Adrenal gland (tissue), 12 donors: ENCODE results near the gene ADAM19. TPM values are rescaled to one million over a fixed set of nuclear protein-coding genes. Genes with fewer than 3 reads are reported as not detected.

Experiments used
- DNase-seq, 7 donors: peaks; one replicate each; pipeline ENCODE4 v3.0.0-alpha.2; 2019 to 2020
- H3K27ac ChIP-seq, 5 donors: fragments of 200-600 bp; sonication (generic) in 4 of 5; 1 replicate in 3 of 5; 2 replicates in 2 of 5; pipeline versions ENCODE4 v1.5.1 to v1.8.0; 2016 to 2020; ENCODE audit warnings: mild to moderate bottlenecking in 1 of 5
- H3K27me3 ChIP-seq: fragments of 200-600 bp; 2 replicates; pipeline ENCODE4 v1.8.0; 2021
- H3K36me3 ChIP-seq, 2 donors: fragments of 200-600 bp; replicated peaks in 1 of 2; 1 replicate in 1 of 2; 2 replicates in 1 of 2; pipeline versions ENCODE4 v1.5.1 to v1.8.0; 2018 to 2022
- H3K4me1 ChIP-seq, 2 donors: fragments of 200-600 bp; replicated peaks in 1 of 2; 1 replicate in 1 of 2; 2 replicates in 1 of 2; pipeline versions ENCODE4 v1.5.1 to v1.8.0; 2018 to 2021
- H3K4me3 ChIP-seq, 4 donors: fragments of 200-600 bp; sonication (generic) in 3 of 4; one replicate each; pipeline ENCODE4 v1.5.1; 2016 to 2018
- H3K9me3 ChIP-seq, 3 donors: fragments of 200-600 bp; sonication (generic) in 1 of 3; replicated peaks in 1 of 3; 1 replicate in 2 of 3; 2 replicates in 1 of 3; pipeline versions ENCODE4 v1.5.1 to v1.8.0; 2016 to 2021
- CTCF ChIP-seq, 6 experiments: fragments of 450-650 bp in 4 of 6; fragments of 200-600 bp in 2 of 6; sonication (generic) in 1 of 6; IDR thresholded peaks; 1 replicate in 5 of 6; 2 replicates in 1 of 6; pipeline versions ENCODE4 v1.5.1 to v1.8.0; 2016 to 2021; ENCODE audit warnings: antibody characterized with exemption in 6 of 6, mild to moderate bottlenecking in 2 of 6, moderate library complexity in 1 of 6
- POLR2A ChIP-seq, 2 donors: fragments of 450-650 bp; IDR thresholded peaks; one replicate each; pipeline ENCODE4 v1.6.1; 2017; ENCODE audit warnings: antibody characterized with exemption in 2 of 2, mild to moderate bottlenecking in 2 of 2, moderate library complexity in 1 of 2
- WGBS, 4 donors: extraction: QIAGEN DNeasy Blood & Tissue Kit in 2 of 4; methylation state at CpG; one replicate each; pipeline versions ENCODE4 v1.1.5 to v1.1.7; 2013 to 2017; 5-methylcytosine and 5-hydroxymethylcytosine counted together
- intact Hi-C, 2 donors: fragments of 100-400 bp; cut with DNase I; formaldehyde crosslinking; loops; one replicate each; pipeline versions ENCODE4 v1.14.1 to v1.15.0; 2022 to 2023
- polyA plus RNA-seq, 3 donors: library from polyadenylated mRNA; stranded (reverse); fragments of 200-250 nt in 2 of 3; fragments of 350-450 nt in 1 of 3; fragmentation: Illumina TruSeq in 1 of 3; extraction: RNeasy Lipid Tissue Mini Kit (QIAGEN cat#74804) in 1 of 3; gene quantifications; one replicate each; pipeline ENCODE4 v1.2.3, GENCODE V29; 2013 to 2014
- total RNA-seq, 9 donors: library from RNA; depleted of rRNA in 4 of 9; stranded (reverse); fragments of >200 nt in 4 of 9; fragments of 120-200 nt in 1 of 9; fragmentation: NEBNext Ultra II Directional in 1 of 9; extraction: Animal tissue kit (Norgen Biotek cat#: 25700) in 1 of 9; gene quantifications; one replicate each; pipeline versions ENCODE4 v1.1.0 to v1.2.4, GENCODE V29; 2013 to 2023
- donor health status: healthy with polysubstance abuse.
- donor health status: Bipolar disorder and iron deficiency.
- donor health status: DM: yes; HTN: yes; CAD: no.
- donor health status: DM: no; HTN: no; CAD: no.
- donor health status: DM: no; HTN: no; CAD: no.
- donor health status: DM: yes; HTN: yes; CAD: no.

ADAM19 gene
- total and polyA plus RNA-seq, 12 donors: 2.2 to 15.1 (median 4.7) TPM

DNA sequence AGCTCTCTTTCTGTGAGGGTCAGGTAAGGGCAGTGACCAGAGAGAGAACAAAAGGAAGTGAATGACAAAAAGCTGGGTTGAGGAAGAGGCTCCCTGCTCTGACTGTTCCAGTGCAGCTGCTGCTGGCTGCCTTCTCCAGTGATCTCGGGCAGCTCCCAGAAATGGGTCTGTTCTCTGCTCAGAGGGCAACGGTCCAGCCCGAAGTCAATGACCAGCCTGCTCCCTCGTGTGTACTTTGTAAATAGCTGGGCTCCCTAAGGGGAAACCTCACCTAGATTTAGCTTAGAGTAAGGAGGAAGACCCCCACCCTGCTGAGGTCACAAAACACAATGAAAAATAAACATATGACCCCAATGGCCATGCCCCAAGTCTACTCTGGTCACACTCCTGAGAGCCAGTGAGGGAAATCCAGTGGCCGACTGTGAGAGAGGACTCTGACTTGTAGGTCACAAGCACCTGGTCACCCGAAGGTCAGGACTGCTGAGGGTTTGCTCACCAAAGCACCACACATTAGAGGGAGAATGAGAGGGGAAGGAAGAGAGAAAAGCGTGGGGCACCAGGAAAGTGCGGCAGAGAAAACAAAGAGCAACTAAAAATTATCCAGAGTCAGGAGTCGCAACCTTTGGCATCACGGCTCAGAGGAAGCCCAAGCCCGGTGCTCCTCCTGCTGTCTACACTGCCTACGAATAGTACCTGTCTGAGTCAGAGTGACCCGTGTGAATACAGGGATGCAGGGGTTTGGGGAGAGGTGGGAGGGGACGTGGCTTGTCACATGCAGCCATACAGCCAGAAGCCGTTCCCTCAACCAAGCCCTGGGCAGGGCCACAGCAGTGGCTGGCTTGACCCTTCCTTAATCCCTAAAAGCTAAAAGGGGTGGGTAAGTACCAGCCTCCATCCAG is 95.7 kb downstream of the ADAM19 start:
- no peaks in the 10 kb centered on the region for H3K4me1 ChIP-seq
- H3K4me3 ChIP-seq: no peak overlapping the region
- WGBS, 4 donors: 77 to 85% (median 80%) methylated on average over 14 to 15 of the region's 15 CpGs
- intact Hi-C loops: loop anchor here (5.0 to 10.0 kb wide), 2 partner anchors 138 to 155 kb away; no protein-coding TSS in a partner anchor
- no peaks in the 10 kb centered on the region for H3K9me3 ChIP-seq
- peaks cover 0 to 7% of the 10 kb centered on the region in 2 donors for H3K36me3 ChIP-seq
- H3K27me3 ChIP-seq: no peaks in the 10 kb centered on the region
- no peak for TF ChIP-seq CTCF (IDR thresholded peaks at IDR 0.05)
- no peak for TF ChIP-seq POLR2A (IDR thresholded peaks at IDR 0.05)
- DNase-seq: no peak
- H3K27ac ChIP-seq: no peak overlapping the region

DNA sequence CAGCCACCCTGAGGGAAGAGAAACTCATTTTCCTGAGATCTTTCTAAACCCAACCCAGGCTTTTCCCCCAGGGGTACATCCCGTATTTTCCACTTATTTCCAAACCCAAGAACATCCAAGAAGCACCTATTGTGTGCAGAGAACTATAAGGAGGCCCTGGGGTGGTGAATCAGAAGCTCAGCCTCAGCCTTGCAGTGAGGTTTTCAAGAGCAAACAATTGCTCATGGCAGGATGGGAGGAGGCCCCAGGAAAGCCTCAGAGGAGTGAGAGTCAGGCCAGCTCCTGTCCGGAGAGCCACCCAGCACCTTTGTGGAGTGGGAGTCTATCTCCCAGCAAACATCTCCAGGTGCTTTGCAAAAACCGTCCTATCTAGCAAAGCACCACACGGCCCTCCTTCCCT is 96.4 kb downstream of the ADAM19 start:
- intact Hi-C loops: loop anchor here (5.0 to 10.0 kb wide), 2 partner anchors 137 to 154 kb away; no protein-coding TSS in a partner anchor
- Histone ChIP-seq H3K36me3 (peaks cover 0 to 7% of the 10 kb centered on the region in 2 donors), H3K4me3 (no peak overlapping the region), H3K27me3 (no peaks in the 10 kb centered on the region), H3K27ac (no peak overlapping the region), H3K4me1 (no peaks in the 10 kb centered on the region), H3K9me3 (no peaks in the 10 kb centered on the region)
- WGBS, 4 donors: 87 to 93% (median 92%) methylated on average over 4 of the region's 4 CpGs
- no peak for TF ChIP-seq POLR2A (IDR thresholded peaks at IDR 0.05)
- TF ChIP-seq CTCF (IDR thresholded peaks at IDR 0.05): no peak
- no peak for DNase-seq

GRCh38 chr5:157478726-157479125 is 96.8 kb downstream of the ADAM19 start:
- H3K27me3 ChIP-seq: no peaks in the 10 kb centered on the region
- no peaks in the 10 kb centered on the region for H3K4me1 ChIP-seq
- H3K9me3 ChIP-seq: no peaks in the 10 kb centered on the region
- no peak for DNase-seq
- 72 to 95% (median 89%) methylated on average over 2 of the region's 2 CpGs for WGBS, 4 donors
- H3K36me3 ChIP-seq: peaks cover 0 to 7% of the 10 kb centered on the region in 2 donors
- intact Hi-C loops: loop anchor here (5.0 to 10.0 kb wide), 2 partner anchors 136 to 154 kb away; no protein-coding TSS in a partner anchor
- TF ChIP-seq CTCF (IDR thresholded peaks at IDR 0.05) (no peak), POLR2A (IDR thresholded peaks at IDR 0.05) (no peak)
- H3K27ac ChIP-seq: no peak overlapping the region
- H3K4me3 ChIP-seq: no peak overlapping the region

- 60 to 73% (median 66%) methylated on average over 5 of the region's 5 CpGs for WGBS, 4 donors
- TF ChIP-seq POLR2A (IDR thresholded peaks at IDR 0.05): no peak
- TF ChIP-seq CTCF (IDR thresholded peaks at IDR 0.05): no peak
- Histone ChIP-seq H3K27ac (no peak overlapping the region), H3K4me1 (no peaks in the 10 kb centered on the region), H3K4me3 (no peak overlapping the region), H3K36me3 (peaks cover 0 to 7% of the 10 kb centered on the region in 2 donors), H3K27me3 (no peaks in the 10 kb centered on the region), H3K9me3 (no peaks in the 10 kb centered on the region)
- intact Hi-C loops: loop anchor here (5.0 to 10.0 kb wide), 2 partner anchors 136 to 153 kb away; no protein-coding TSS in a partner anchor
- DNase-seq: no peak
These were observed 97.6 kb downstream of the ADAM19 start for GRCh38 chr5:157477814-157478494.
